GM10248 (cell line): ENCODE measurements around the gene ZNF768.

Experiments used
- CTCF ChIA-PET: fragments of 300-600 bp; sonication (Branson Sonifier 250); formaldehyde crosslinking; extraction: SDS; loops from one replicate; lab custom pipeline; 2021; ENCODE audit warnings: antibody characterized with exemption; lab: Yijun Ruan, JAX
- POLR2A ChIA-PET: fragments of 350-650 bp; sonication (Branson Sonifier 250); formaldehyde crosslinking; extraction: SDS; loops from one replicate; lab custom pipeline; 2020; ENCODE audit warnings: antibody characterized with exemption; lab: Yijun Ruan, JAX
- DNase-seq: peaks from one replicate; pipeline ENCODE4 v3.0.0; 2012; ENCODE audit errors: extremely low spot score
- CTCF ChIP-seq: IDR thresholded peaks from 2 replicates; pipeline ENCODE4 v1.5.1; 2012; ENCODE audit warnings: mild to moderate bottlenecking, low read depth; ENCODE audit errors: extremely low read depth, missing control alignments, control extremely low read depth

ZNF768 gene

GRCh38 chr16:30530163-30531037 is 4.0 kb upstream of the ZNF768 start:
- no peak for DNase-seq
- POLR2A ChIA-PET = no interaction called here
- no peak for TF ChIP-seq CTCF
- CTCF ChIA-PET = interaction anchor here (1.0 to 2.2 kb wide), 6 partner anchors 13 to 100 kb away, joined by 3 to 6 read pairs (median 4); partner anchors contain the start of genes DCTPP1 and ZNF764

DNA sequence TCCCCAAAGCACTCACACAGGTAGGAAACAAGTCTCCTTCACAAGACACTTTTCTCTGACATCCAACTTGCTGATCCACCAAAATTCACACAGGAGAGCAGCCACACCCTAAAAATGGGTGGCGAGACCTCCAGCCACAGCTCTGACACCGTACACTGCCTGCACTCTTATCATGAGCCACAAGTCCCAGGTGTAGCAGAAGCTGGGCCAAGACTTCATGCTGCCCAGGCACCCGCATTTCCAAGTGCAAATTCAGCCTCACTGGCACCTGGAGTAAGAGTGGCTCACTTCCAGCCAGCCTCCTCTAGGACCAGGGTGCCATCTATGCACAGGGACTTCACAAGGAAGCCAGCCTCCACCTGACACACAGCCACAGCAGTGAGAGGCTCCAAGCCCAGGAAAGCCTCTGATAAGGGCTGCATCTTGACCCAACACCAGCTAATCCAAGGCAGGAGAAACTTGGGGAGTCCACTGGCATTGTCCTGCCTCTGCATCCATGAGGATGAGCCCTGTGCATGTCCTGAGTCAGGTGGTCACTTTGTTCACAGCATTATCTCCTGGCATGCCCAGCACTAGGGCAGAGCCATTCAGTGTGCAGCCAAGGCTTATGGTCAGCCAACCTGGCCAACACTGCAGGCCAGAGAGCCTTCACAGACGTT is 2.6 kb upstream of the ZNF768 start:
- TF ChIP-seq CTCF = no peak
- ChIA-PET CTCF (interaction anchor here (0.9 to 2.2 kb wide), 5 partner anchors 30 to 100 kb away, joined by 3 to 6 read pairs (median 4); partner anchors contain the start of genes DCTPP1 and ZNF764), POLR2A (no interaction called here)
- no peak for DNase-seq

DNA sequence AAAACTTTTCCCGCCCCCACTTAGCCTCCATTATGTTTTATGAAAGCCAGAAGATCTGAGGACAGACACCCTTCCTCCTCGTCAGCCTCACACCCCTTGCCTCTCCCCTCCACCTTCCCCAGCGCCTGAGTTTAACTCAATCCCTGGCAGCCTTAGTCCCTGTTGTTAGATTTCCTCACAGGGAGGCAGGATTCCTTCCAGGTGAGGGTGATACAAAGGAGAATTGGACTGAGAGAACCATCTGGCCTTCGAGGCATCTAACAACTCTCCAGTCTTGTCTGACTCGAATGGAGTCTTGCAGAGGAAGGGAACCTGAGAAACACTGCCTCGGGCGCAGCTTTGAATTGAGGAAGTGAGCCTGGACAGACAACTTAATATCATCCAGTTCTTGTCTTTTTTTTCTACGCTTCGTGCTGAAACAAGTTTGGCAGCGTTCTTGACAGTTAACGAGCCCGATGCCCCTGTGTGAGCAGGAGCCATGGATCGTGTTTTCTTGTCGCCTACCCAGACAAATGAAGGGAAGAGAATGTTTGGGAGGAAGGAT is 1.3 kb upstream of the ZNF768 start:
- ChIA-PET CTCF (interaction anchor here (0.9 to 1.3 kb wide), 8 partner anchors 8 to 101 kb away, joined by 3 to 7 read pairs (median 4); partner anchors contain the start of gene DCTPP1), POLR2A (interaction anchor here (1.0 kb wide), 3 partner anchors 8 to 110 kb away, joined by 3 to 7 read pairs (median 5); no protein-coding TSS in a partner anchor)
- no peak for TF ChIP-seq CTCF
- DNase-seq = peak; percentile 71

DNA sequence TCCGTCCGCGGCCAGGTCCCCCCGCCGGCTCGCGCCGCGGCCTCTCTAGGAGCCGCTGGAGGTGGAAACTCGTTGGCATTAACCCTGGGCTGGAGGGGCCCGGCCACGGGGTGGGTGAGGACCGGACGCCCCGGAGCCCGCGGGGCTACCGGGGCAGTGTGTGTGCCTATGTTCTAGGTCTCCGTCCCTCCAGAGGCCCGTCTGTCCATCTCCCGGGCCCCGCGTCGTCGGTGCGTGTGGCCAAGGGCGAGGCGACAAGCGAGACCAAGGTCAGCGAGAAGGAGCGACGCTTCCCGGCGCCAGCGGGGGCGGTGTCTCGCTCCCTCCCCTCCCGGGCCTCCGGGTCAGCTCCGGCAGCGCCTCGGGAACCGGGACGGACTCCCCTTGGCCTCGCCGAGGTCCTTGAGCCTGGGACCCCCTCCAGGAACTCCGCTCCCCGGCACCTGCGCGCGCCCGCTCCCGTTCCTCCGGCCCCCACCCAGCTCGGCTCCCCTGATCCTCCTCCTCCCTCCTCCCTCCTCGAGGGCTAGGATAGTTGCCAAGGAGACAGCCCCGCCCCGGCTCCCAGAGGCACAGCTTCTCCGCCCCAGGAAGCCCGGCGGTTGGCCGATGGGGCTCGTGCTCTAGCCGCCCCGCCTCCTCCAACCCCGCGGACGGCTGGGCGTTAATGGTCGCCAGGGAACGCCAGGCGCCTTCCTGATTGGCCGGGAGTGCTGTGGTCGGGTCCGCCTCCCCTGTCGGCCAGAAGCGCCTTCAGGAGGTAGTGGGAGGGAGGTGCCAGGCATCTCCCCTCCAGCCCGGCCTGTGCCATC is 663 bp upstream of the ZNF768 start:
- POLR2A ChIA-PET = interaction anchor here (0.6 to 1.0 kb wide), 4 partner anchors 8 to 109 kb away, joined by 3 to 7 read pairs (median 4); no protein-coding TSS in a partner anchor
- CTCF ChIA-PET = interaction anchor here (0.9 to 1.2 kb wide), 5 partner anchors 9 to 97 kb away, joined by 3 to 7 read pairs (median 5); partner anchors contain the start of gene DCTPP1
- TF ChIP-seq CTCF = peak; percentile 19
- peak; percentile 96 for DNase-seq

DNA sequence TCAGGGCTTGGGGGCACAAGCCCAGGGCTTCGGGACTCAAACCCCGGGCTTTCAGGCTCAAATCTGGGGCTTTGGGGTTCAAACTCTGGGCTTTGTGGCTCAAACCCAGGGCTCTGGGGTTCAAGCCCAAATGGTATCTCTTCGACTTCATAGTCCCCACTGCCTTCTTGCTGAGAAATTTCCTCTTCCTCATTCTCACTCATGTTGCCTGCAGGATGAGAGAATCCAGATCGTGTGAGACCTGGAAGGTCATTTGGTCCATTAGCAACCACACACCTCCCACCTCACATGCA is 576 bp downstream of the ZNF768 start:
- CTCF ChIA-PET = interaction anchor here (1.0 to 1.6 kb wide), 4 partner anchors 15 to 103 kb away, joined by 3 to 5 read pairs (median 4); no protein-coding TSS in a partner anchor
- POLR2A ChIA-PET = no interaction called here
- no peak for TF ChIP-seq CTCF
- DNase-seq = no peak
